Inflammatory macrophage (primary cell): ENCODE data around the gene ADAMTS14.

Source experiments
- DNase-seq, 2 donors: peaks; one replicate each; pipeline ENCODE4 v3.0.0-alpha.2; 2020 to 2022

ADAMTS14 gene

GRCh38 chr10:70675496-70676161, 3.3 kb downstream of the ADAMTS14 start:
- DNase-seq = peak; percentile 13 to 60

- no peak for DNase-seq
Observed at GRCh38 chr10:70676511-70676910, 4.2 kb downstream of the ADAMTS14 start.

GRCh38 chr10:70677016-70677415, 4.7 kb downstream of the ADAMTS14 start:
- DNase-seq = no peak

- DNase-seq = no peak
Observed at GRCh38 chr10:70677620-70678249, 5.4 kb downstream of the ADAMTS14 start.

GRCh38 chr10:70678250-70678635, 5.9 kb downstream of the ADAMTS14 start:
- no peak for DNase-seq

GRCh38 chr10:70678757-70679489, 6.6 kb downstream of the ADAMTS14 start:
- DNase-seq = no peak

GRCh38 chr10:70679498-70679897, 7.2 kb downstream of the ADAMTS14 start:
- no peak for DNase-seq

- no peak for DNase-seq
Observed at GRCh38 chr10:70680899-70681730, 8.8 kb downstream of the ADAMTS14 start.

- DNase-seq = no peak
Observed at GRCh38 chr10:70681731-70682005, 9.4 kb downstream of the ADAMTS14 start.

GRCh38 chr10:70682920-70683600, 10.8 kb downstream of the ADAMTS14 start:
- DNase-seq = no peak

- peak; percentile 45 to 64 for DNase-seq
Observed at GRCh38 chr10:70683601-70683934, 11.3 kb downstream of the ADAMTS14 start.

- DNase-seq = no peak
Observed at GRCh38 chr10:70683940-70684339, 11.6 kb downstream of the ADAMTS14 start.

- no peak for DNase-seq
Observed at GRCh38 chr10:70684374-70684773, 12.1 kb downstream of the ADAMTS14 start.

GRCh38 chr10:70684839-70685454, 12.6 kb downstream of the ADAMTS14 start:
- no peak for DNase-seq

- DNase-seq = no peak
Observed at GRCh38 chr10:70685455-70685911, 13.2 kb downstream of the ADAMTS14 start.

- DNase-seq = no peak
Observed at GRCh38 chr10:70688828-70689227, 16.5 kb downstream of the ADAMTS14 start.

- no peak for DNase-seq
Observed at GRCh38 chr10:70689661-70690060, 17.4 kb downstream of the ADAMTS14 start.

GRCh38 chr10:70690589-70690988, 18.3 kb downstream of the ADAMTS14 start:
- DNase-seq = no peak

GRCh38 chr10:70691611-70692010, 19.3 kb downstream of the ADAMTS14 start:
- DNase-seq = no peak

GRCh38 chr10:70692043-70692603, 19.8 kb downstream of the ADAMTS14 start:
- DNase-seq = no peak

GRCh38 chr10:70693619-70694335, 21.5 kb downstream of the ADAMTS14 start:
- no peak for DNase-seq
